ENCODE measurements around the gene HOXC10. TPM values are rescaled to one million over a fixed set of nuclear protein-coding genes. Genes with fewer than 3 reads are reported as not detected.

HOXC10 gene
- polyA plus RNA-seq, 3 donors from 2014 or later = not detected

- Mint-ChIP-seq H3K4me3 (no peak overlapping the region), H3K4me1 (peaks cover 15 to 28% of the 10 kb centered on the region in 2 donors), H3K27me3 (ENCODE audit: low read depth in 3 of 3) (peaks cover 68 to 86% (median 83%) of the 10 kb centered on the region in 3 donors), H3K27ac (peak overlapping the region in 1 of 6 donors; percentile 4), H3K36me3 (peaks cover 0 to 3% (median 0%) of the 10 kb centered on the region in 3 donors), H3K9me3 (no peaks in the 10 kb centered on the region)
- no peak for DNase-seq
Measured at GRCh38 chr12:53980802-53981496, 4.0 kb upstream of the HOXC10 start.

- H3K36me3 Mint-ChIP-seq = peaks cover 0 to 3% (median 0%) of the 10 kb centered on the region in 3 donors
- H3K9me3 Mint-ChIP-seq = no peaks in the 10 kb centered on the region
- DNase-seq = no peak
- no peak overlapping the region for H3K27ac Mint-ChIP-seq
- H3K4me3 Mint-ChIP-seq = peak overlapping the region in 1 of 5 donors; percentile 7
- H3K4me1 Mint-ChIP-seq = peaks cover 22 to 33% of the 10 kb centered on the region in 2 donors
- H3K27me3 Mint-ChIP-seq (ENCODE audit: low read depth in 3 of 3) = peaks cover 69 to 87% (median 84%) of the 10 kb centered on the region in 3 donors
Measured at GRCh38 chr12:53981634-53982565, 3.0 kb upstream of the HOXC10 start.

GRCh38 chr12:53982648-53983567, 2.0 kb upstream of the HOXC10 start:
- H3K4me3 Mint-ChIP-seq = peak overlapping the region in 1 of 5 donors; percentile 7
- peaks cover 0 to 3% (median 0%) of the 10 kb centered on the region in 3 donors for H3K36me3 Mint-ChIP-seq
- no peaks in the 10 kb centered on the region for H3K9me3 Mint-ChIP-seq
- DNase-seq = no peak
- peak overlapping the region in 1 of 6 donors; percentile 59 for H3K27ac Mint-ChIP-seq
- peaks cover 71 to 89% (median 82%) of the 10 kb centered on the region in 3 donors for H3K27me3 Mint-ChIP-seq (ENCODE audit: low read depth in 3 of 3)
- H3K4me1 Mint-ChIP-seq = peaks cover 24 to 28% of the 10 kb centered on the region in 2 donors

- H3K4me3 Mint-ChIP-seq = peak overlapping the region in 2 of 5 donors; percentile 7 to 12
- peaks cover 24% of the 10 kb centered on the region in 2 donors for H3K4me1 Mint-ChIP-seq
- peak overlapping the region in 2 of 6 donors; percentile 5 to 59 for H3K27ac Mint-ChIP-seq
- no peak for DNase-seq
- peaks cover 0 to 5% (median 0%) of the 10 kb centered on the region in 3 donors for H3K36me3 Mint-ChIP-seq
- H3K27me3 Mint-ChIP-seq (ENCODE audit: low read depth in 3 of 3) = peaks cover 71 to 92% (median 83%) of the 10 kb centered on the region in 3 donors
- no peaks in the 10 kb centered on the region for H3K9me3 Mint-ChIP-seq
Measured at GRCh38 chr12:53983568-53983949, 1.4 kb upstream of the HOXC10 start.

- Mint-ChIP-seq H3K9me3 (no peaks in the 10 kb centered on the region), H3K36me3 (peaks cover 0 to 5% (median 0%) of the 10 kb centered on the region in 3 donors), H3K4me3 (peak overlapping the region in 2 of 5 donors; percentile 12 to 18), H3K27me3 (ENCODE audit: low read depth in 3 of 3) (peaks cover 69 to 91% (median 83%) of the 10 kb centered on the region in 3 donors), H3K27ac (peak overlapping the region in 2 of 6 donors; percentile 5 to 59), H3K4me1 (peaks cover 27 to 28% of the 10 kb centered on the region in 2 donors)
- no peak for DNase-seq
Measured at GRCh38 chr12:53983950-53984572, 885 bp upstream of the HOXC10 start.

GRCh38 chr12:53985692-53985993, 697 bp downstream of the HOXC10 start:
- peaks cover 35 to 43% of the 10 kb centered on the region in 2 donors for H3K4me1 Mint-ChIP-seq
- H3K27ac Mint-ChIP-seq = peak overlapping the region in 1 of 6 donors; percentile 55

GRCh38 chr12:53985994-53986685, 1.2 kb downstream of the HOXC10 start:
- H3K4me3 Mint-ChIP-seq = peak overlapping the region; percentile 29 to 83 (median 68)
- DNase-seq = no peak
- H3K27me3 Mint-ChIP-seq (ENCODE audit: low read depth in 3 of 3) = peaks cover 65 to 89% (median 88%) of the 10 kb centered on the region in 3 donors
- no peaks in the 10 kb centered on the region for H3K9me3 Mint-ChIP-seq
- peaks cover 37 to 43% of the 10 kb centered on the region in 2 donors for H3K4me1 Mint-ChIP-seq
- H3K36me3 Mint-ChIP-seq = peaks cover 0 to 3% (median 0%) of the 10 kb centered on the region in 3 donors
- H3K27ac Mint-ChIP-seq = no peak overlapping the region

More at GRCh38 chr12:53985692-53985993, 697 bp downstream of the HOXC10 start:
- H3K9me3 Mint-ChIP-seq = no peaks in the 10 kb centered on the region
- peaks cover 70 to 93% (median 90%) of the 10 kb centered on the region in 3 donors for H3K27me3 Mint-ChIP-seq (ENCODE audit: low read depth in 3 of 3)
- peaks cover 0 to 5% (median 0%) of the 10 kb centered on the region in 3 donors for H3K36me3 Mint-ChIP-seq
- no peak for DNase-seq
- H3K4me3 Mint-ChIP-seq = peak overlapping the region; percentile 58 to 83 (median 69)

- peaks cover 0 to 3% (median 0%) of the 10 kb centered on the region in 3 donors for H3K36me3 Mint-ChIP-seq
- no peak for DNase-seq
- H3K27me3 Mint-ChIP-seq (ENCODE audit: low read depth in 3 of 3) = peaks cover 59 to 89% (median 82%) of the 10 kb centered on the region in 3 donors
Measured at GRCh38 chr12:53986686-53987483, 1.9 kb downstream of the HOXC10 start.

GRCh38 chr12:53987787-53988230, 2.9 kb downstream of the HOXC10 start:
- H3K27me3 Mint-ChIP-seq (ENCODE audit: low read depth in 3 of 3) = peaks cover 62 to 89% (median 77%) of the 10 kb centered on the region in 3 donors
- no peak overlapping the region for H3K27ac Mint-ChIP-seq
- H3K36me3 Mint-ChIP-seq = peaks cover 0 to 3% (median 0%) of the 10 kb centered on the region in 3 donors
- no peak for DNase-seq
- H3K4me1 Mint-ChIP-seq = peaks cover 37 to 43% of the 10 kb centered on the region in 2 donors
- no peak overlapping the region for H3K4me3 Mint-ChIP-seq
- H3K9me3 Mint-ChIP-seq = peaks cover 0 to 5% (median 0%) of the 10 kb centered on the region in 6 donors

More at GRCh38 chr12:53986686-53987483, 1.9 kb downstream of the HOXC10 start:
- Mint-ChIP-seq H3K27ac (no peak overlapping the region), H3K4me3 (peak overlapping the region in 4 of 5 donors; percentile 7 to 83 (median 29)), H3K9me3 (peaks cover 0 to under 1% (median 0%) of the 10 kb centered on the region in 6 donors), H3K4me1 (peaks cover 37 to 43% of the 10 kb centered on the region in 2 donors)

- Mint-ChIP-seq H3K36me3 (peaks cover 0 to 3% (median 0%) of the 10 kb centered on the region in 3 donors), H3K27ac (no peak overlapping the region), H3K4me3 (peak overlapping the region in 4 of 5 donors; percentile 38 to 57 (median 52)), H3K4me1 (peaks cover 37 to 47% of the 10 kb centered on the region in 2 donors), H3K27me3 (ENCODE audit: low read depth in 3 of 3) (peaks cover 61 to 87% (median 75%) of the 10 kb centered on the region in 3 donors), H3K9me3 (peaks cover 0 to 5% (median 0%) of the 10 kb centered on the region in 6 donors)
- DNase-seq = no peak
Measured at GRCh38 chr12:53988541-53989226, 3.7 kb downstream of the HOXC10 start.

Data from immature natural killer cell (primary cell).